Activated CD8-positive, alpha-beta memory T cell treated with anti-CD3 and anti-CD28 coated beads for 4 hours (primary cell): ENCODE results near the gene SERPINA10.
"Not testable (repeated sequence)": the region's sequence is repeated elsewhere in the genome, so short reads cannot be mapped to it uniquely, and the experiment has no call there.

Experiments
- DNase-seq, 2 donors: peaks; one replicate each; pipeline ENCODE4 v3.0.0-alpha.2; 2020; ENCODE audit warnings: low read depth in 2 of 2

The SERPINA10 gene

GRCh38 chr14:94313991-94314655, 21.1 kb upstream of the SERPINA10 start:
- no peak for DNase-seq

- no peak for DNase-seq
Measured at GRCh38 chr14:94312481-94313246, 19.6 kb upstream of the SERPINA10 start.

DNA sequence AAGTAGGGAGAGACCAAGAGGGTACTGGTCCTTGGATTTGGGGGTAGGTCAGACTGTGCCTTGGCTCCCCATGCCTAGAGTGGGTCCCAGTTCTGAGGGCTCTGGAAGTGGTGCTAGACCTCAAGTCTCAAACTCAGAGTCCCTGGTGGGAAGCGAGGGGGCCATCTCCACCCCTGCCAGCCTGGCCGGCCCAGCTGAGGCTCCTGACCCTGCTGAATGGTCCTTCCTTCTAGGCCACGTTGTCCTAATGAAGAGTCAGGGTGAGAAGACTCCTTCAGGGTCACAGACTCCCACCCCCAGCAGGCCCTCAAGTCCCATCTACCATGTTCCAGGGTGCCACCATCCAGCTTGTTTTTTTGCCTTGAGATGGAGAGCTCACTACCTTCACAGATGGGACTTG, 17.2 kb upstream of the SERPINA10 start:
- DNase-seq, result no peak

GRCh38 chr14:94309721-94310120, 16.7 kb upstream of the SERPINA10 start:
- no peak for DNase-seq

DNA sequence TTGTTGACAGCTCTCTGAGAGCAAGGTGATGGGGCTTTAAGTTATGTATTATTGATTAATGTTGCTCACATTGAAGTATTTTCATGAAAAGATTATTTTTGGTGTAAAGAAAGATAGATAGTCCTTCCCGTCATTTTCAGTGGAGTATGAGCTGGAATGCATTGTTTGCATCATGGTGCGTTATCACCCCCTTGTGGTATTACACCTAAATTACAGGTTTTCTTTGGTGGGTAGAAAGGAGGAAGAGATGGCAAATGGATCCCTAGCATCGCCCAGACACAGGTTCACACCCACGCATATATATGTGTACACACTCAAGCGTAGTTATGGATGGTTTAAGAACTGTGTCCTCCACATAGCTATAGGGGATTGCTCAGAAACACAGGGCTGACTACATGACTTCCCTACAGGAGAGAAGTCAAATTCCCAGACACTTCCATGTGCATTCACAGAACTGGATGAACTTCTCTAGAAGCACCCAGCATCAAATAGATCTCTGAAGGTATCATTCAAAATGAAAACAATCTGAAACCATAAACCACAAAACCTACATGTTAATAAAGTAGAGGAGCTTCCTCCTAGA, 14.4 kb upstream of the SERPINA10 start:
- no peak for DNase-seq

DNA sequence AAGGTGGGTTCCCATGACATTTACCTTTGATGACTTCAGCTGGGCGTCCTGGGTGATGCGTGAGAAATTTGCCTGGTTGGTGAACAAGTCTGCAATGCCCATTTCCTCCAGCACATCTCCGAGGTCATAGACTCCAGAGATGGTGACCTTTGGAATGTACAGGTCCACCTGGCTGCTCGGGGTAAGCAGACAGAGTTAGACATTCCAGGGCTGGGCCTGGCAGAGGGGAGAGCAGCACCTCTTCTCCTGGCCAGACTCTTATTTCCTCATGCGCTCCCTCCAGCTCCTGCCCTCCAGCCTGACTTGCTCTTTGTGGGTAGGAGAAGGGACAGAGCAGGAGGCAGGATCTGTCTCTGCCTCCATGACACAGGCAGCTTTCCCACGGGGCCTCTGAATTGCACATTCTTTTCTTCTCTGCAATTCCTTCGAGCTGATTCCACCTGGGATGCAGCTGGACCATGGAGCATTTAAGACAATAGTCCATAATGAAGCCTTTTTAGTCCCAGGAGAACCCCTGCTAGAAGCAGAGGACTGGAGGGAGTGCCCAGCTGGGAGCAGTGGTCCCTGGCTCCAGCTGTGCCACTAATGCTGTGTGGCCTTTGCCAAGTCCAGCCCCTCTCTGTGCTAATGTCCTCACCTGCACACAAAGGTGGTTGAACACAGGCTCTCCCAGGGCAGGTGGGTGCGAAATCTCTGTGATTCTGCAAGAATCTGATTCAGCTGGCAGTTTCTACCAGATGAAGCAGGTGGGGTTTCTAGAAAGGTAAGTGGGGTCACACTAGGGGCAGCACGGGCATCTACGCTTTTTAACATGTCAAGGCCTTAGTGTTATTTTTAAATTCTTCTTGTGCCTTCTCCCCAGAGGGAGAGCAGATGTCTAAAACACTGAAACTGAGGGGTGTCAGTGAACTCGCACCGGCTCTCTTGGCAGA, 13.2 kb upstream of the SERPINA10 start:
- DNase-seq, result no peak

GRCh38 chr14:94305620-94306019, 12.6 kb upstream of the SERPINA10 start:
- no peak for DNase-seq

DNA sequence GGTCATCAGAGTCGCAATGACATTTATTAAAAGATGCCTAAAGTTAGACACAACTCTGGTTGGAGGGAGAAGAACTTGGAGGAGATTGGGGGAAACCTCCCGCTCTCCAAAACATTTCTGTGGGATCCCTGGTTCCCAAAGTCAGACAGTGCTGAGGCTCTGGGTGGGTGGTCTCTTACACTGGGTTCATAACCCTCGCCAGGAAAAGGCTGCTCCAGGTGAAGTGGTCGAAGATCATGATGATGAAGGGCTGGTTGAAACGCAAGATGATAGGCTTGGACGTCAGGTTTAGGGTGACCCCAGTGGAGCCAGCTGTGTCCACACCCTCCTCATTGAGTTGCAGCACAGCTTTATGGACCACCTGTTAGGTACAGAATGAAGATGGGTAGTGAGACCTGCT, 11.2 kb upstream of the SERPINA10 start:
- no peak for DNase-seq

DNA sequence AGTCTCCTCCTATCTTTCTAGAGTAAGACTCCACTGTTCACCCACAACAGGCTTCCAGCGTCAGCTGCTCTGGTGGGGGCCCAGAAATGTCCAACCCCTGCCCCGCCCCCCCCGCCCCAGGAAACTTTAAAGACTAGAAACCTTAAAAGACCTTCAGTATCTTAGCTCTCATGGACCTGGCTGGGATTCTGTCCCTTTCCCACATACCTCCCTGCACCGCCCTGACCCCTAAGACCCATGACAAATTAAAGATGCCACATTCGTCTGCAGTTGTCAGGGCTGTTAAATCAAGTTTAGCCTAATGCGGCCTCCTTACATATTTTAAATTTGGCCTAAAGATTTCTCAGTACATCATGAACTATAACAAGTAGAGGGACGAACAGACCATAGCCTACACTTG, 10.0 kb upstream of the SERPINA10 start:
- DNase-seq, result no peak

- no peak for DNase-seq
Measured at GRCh38 chr14:94298130-94298529, 5.1 kb upstream of the SERPINA10 start.

DNA sequence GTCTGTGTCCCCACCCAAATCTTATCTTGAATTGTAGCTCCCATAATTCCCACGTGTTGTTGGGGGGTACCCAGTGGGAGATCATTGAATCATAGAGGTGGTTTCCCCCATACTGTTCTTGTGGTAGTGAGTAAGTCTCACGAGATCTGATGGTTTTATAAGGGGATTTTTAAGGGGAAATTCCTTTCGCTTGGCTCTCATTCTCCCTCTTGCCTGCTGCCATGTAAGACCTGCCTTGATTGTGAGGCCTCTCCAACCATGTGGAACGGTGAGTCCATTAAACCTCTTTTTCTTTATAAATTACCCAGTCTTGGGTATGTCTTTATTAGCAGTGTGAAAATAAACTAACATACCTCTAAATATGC, 3.1 kb upstream of the SERPINA10 start:
- DNase-seq, result not testable (repeated sequence)

DNA sequence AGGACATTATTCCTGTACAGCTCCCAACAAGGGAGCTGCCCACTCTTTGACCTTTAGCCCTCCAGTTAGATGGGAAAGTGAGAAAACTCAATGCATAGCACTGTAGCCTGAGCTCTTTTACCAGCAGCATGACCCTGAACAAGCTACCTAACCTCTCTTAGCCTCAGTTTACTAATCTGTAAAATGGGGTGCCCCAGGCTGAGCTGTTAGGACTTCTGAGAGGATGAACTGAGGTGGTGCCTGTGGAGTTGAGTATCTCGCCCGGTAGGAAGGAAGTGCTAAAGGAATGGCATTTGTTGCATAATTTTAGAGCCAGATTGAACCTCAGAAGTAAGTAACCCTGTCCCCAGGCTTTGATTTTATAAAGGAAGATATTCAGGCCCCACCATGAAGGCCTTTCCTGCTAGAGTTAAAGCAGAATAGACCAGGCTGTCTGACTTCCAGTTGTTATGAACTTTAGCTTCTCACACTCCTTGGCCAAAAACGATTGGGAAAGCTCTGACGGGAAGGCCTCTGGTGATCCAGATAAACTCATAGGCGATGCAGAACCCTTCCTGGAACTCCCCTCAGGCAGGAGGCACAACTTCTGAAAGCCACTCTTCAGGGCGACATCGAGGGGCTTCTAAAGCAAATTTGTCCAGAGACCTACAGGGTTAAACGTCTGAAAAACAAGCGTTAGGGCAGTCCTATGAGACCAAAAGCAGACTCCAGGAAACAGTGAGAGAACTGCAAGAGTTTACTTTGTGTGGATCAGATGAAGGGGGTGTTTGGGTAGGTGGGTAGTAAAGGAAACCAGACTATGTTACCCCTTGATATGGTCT, 2.5 kb upstream of the SERPINA10 start:
- no peak for DNase-seq

DNA sequence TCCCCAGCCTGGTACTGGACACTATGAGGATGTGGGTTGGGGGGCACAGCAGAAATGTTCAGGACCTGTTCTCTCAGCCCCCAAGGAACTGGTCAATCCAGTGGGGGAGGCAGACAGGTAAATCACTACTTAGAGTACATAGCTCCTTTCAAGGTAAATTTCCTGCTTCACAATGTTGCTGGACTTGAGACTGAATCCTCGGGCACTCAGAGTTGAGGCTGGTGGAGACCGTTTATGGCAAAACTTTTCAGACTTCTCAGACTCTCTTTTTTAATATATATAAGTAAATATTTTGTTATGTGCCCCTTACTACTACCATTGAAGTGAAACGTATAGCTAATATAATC, 483 bp upstream of the SERPINA10 start:
- DNase-seq, result no peak

DNA sequence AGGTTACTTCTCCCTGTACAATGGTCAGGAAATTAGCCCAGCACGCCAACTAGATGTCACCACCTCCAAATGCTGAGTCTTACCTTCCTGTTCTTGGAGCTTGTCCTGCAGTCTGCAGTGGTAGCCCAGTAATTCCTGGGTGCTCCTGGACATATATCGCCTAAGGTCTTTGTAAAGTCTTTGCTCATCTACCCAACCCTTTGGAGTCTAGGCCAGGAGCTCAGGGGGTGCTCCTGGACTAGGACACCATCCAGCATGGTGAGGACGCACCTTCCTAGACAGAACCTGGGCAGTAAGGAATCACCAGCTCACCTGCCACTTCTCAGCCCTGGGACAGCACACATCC, 569 bp downstream of the SERPINA10 start:
- DNase-seq, result no peak

GRCh38 chr14:94291906-94292525, 1.1 kb downstream of the SERPINA10 start:
- DNase-seq, result no peak

DNA sequence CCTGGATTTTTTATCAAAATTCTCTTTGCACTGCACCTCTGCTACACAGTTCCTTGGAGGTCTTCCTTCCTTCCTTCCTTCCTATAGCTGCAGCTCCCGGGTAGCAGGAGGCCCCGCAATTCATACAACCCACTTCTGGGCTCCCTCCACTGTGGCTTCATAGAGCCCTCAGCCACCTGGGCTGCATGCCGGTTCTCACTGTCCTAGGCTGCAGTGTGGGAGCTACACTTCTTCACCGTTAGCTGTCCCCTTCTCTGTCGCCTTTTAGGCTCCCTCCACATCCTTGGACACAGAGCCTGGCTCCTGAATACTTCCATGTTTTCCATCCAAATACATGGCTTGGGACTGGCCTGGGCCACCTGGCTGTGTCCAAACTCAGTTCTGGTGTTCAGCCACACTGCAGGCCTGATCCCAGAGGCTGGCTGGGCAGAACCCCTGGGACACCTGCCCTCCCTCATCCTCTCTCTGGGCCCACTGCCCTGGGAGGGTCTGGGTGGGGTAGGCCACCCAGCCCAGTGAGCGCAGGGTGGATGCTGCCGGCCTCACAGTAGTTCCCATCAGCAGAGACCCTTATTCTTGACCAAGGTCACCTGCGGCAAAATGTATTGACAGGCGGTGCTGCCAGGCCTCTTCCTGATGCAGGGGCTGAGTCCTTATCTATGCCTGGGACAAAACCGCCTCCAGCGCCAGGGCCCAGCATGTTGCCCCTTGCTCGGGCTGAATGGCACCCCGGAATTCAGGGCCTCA, 1.7 kb downstream of the SERPINA10 start:
- no peak for DNase-seq

DNA sequence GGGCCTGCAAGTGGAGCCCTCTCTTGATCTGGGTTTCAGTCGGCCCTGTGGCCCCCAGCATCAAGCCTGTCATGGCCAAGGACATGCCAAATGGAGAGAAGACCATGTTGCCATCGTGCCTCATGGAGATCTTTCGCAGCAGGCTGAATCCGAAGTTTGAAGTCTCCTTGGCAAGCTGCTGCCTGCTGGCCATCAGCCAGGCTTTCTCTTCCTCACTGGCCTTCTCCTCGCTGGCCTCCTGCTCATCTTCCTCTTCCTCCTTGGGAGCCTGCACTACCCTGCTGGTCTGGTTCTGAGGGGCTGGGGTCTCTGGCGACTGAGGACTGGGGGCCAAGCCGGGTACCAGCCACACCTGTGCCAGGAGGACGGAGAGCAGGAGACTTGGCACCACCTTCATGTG, 2.9 kb downstream of the SERPINA10 start:
- DNase-seq, result no peak

GRCh38 chr14:94288610-94289465, 4.2 kb downstream of the SERPINA10 start:
- DNase-seq, result no peak

DNA sequence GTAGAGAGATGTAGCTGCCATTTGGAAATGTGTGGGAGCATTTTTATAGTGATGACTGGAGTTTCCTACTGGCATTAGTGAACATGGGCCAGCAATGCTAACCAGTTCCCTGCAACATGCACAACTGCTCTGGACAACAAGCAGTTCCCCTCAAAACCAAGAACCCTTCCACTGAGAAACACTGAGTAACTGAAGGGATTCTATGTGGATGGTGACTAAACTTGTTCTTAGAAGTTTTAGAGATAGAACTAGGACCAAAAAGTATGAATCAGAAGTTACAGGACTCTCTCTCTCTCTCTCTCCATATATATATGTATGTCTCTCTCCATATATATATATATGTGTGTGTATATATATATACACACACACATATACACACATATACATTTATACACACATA, 7.9 kb downstream of the SERPINA10 start:
- no peak for DNase-seq
